OCI-M2 (cell line): ENCODE measurements around the gene CDY2B.
"Not testable (repeated sequence)": the region's sequence is repeated elsewhere in the genome, so short reads cannot be mapped to it uniquely, and the experiment has no call there.

Experiments used
- DNase-seq: peaks from one replicate; lab custom pipeline; 2025; ENCODE audit not compliant: unreplicated experiment; lab: John Stamatoyannopoulos, UW

Gene CDY2B, protein sequence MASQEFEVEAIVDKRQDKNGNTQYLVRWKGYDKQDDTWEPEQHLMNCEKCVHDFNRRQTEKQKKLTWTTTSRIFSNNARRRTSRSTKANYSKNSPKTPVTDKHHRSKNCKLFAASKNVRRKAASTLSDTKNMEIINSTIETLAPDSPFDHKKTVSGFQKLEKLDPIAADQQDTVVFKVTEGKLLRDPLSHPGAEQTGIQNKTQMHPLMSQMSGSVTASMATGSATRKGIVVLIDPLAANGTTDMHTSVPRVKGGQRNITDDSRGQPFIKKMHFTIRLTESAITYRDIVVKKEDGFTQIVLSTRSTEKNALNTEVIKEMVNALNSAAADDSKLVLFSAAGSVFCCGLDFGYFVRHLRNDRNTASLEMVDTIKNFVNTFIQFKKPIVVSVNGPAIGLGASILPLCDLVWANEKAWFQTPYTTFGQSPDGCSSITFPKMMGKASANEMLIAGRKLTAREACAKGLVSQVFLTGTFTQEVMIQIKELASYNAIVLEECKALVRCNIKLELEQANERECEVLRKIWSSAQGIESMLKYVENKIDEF

DNA sequence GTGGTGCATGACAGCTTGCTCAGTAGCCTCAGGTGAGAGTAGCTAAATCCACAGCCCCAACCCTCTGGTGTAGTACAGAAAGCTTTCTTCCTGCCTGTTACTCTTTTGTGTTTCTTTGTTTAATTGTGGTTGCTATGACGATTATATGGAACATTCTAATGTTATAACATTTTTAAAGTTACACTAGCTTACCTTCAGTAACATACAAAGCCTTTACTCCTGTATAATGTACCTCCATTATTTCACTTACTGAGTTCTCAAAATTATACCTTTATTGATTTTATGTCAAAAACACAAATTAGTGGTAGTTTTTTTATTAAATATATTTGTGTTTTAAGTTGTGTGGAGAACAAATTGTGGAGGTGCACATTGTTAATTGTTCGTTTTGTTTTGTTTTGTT, at the start of gene CDY2B:
Gene CDY2B, minus strand, starts transcription at position 101 of the 400 bp plus-strand sequence. CDS start 328 bp downstream, outside the sequence.
- not testable (repeated sequence) for DNase-seq

DNA sequence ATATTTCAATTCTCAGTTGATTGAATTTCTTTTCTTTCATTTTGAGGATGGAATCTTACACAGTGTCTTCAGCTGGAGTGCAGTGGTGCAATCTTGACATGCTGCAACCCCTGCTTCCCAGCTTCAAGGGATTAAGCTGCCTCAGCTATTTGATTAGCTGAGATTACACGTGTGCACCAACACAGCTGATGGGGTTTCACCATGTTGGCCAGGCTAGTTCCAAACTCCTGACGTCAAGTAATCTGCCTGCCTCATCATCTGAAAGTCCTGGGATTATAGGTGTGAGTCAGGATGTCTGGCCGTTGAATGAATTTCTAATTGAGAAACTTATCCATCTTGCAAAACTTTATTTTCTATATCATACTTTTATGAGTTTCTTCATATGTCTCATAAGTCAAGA, 28.0 kb upstream of the CDY2B start:
- DNase-seq = not testable (repeated sequence)

DNA sequence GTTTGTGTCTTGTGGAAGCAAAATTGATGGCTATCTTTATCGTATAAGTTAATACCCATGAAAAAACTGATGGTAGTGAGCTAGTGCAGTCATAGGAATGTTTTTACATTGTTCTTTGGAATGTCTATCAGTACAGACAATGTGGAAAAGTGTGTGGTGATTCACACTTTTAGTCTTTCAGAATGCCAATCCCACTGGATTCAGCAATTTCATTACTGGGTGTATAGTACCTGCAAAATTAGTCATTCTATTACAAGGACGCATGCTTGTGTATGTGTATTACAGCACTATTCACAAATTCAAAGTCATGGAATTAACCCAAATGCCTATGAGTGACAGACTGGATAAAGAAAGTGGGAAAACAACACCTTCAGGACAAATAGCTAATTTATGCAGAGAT, 27.3 kb upstream of the CDY2B start:
- DNase-seq = not testable (repeated sequence)

DNA sequence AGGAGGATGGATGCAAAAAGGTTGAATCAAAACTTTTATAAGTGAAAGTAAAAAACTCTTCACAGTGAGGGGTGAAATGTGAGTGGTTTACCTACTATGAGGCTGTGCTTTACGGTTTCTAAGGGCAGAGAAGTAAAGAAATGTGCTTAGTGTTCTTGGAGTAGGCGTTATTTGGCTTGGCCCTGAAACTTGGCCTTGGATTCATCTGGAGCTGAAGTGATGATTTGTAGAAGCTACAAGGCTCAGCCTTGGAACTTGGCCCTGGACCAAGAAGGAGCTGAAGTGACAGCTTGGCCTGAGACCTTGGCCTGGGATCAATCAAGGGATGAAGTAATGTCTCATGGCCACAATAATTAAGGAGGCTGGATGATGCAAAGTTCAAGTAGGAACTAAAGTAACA, 1.7 kb upstream of the CDY2B start:
- not testable (repeated sequence) for DNase-seq

DNA sequence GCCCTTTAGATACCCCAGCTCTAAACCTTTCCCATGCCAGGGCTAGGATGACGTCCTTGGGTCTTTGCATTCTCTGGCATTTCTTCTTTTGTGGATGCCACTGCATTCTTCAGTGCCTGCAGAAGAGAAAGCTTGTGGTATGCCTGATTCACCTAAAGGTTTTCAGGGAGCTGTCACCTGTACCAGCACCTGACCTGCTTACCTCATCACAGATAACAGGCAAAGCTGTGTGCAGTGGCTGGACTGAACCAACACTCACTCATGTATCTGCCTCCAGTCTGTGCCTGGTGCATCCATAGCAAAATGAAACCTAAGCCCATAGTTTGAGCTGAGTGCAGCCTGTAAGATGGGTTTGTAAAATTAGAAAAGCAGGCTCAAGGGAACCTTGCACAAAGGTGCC, 3.3 kb downstream of the CDY2B start:
- not testable (repeated sequence) for DNase-seq

DNA sequence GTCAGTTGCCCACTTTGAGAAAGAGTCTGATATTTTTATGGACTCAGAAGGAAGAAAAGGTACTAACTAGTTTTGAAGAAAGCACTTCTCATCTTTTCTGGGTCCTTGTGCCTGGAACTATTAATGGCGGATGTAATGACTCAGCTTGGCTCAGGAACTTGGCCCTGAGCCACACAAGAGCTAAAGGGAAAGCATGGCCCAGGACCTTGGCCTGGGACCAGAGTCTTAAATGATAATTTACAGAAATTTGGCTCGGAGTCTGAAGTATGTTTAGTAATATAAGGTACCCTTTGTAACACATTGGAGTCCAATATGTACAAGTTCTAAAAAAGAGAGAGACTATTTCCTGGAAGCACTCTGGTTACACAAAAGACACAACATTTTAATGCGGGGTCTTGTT, 4.6 kb downstream of the CDY2B start:
- DNase-seq = not testable (repeated sequence)

DNA sequence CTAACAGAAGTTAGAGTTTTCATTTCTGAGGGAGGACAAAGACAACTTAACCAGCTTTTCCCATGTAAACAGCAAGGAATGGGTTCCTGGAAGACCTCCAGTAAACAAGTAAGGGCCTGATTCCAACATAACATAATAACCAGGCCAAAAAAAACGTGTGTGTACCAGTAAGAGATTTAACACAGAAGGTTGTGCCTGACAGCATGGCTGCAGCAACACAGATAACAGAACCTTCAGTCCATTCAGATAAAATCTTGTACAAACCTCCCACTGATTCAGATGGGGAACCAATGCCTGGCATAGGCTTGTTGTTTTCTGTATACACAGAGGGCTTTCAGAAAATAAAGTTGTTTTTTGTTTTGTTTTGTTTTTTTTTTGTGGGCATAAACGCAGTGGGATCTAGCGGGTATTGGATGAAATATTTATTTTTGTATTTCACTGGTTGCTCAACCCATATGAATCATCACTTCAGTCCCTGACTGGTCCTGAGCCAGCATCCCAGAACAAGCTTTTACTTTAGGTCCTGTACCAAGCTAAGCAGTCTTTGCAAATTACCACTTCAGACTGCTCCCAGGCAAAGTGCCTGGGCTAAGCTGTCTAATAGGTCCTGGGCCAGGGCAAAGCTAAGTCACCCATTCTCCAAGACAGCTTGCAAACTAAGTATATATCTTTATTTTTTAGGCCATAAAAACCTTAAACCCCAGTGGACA, 8.7 kb downstream of the CDY2B start:
- DNase-seq = not testable (repeated sequence)

DNA sequence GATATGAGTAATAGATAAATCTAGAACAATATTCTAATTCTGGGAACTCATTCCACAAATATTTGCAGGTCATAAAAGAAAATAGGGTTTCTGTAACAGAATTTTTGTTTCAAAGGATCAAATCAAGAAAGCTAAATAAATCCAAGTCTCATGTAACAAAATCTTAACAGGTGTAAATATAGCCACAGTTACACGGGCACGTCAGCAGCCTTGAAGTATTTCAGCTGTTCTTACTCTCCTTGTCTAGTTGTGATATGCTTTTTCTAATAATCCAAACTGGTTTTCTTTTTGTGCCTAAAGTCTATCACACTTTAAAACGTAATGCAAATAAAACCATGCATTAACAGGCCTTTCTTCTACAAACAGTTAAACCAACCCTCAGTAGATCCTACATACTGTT, 9.3 kb downstream of the CDY2B start:
- not testable (repeated sequence) for DNase-seq

DNA sequence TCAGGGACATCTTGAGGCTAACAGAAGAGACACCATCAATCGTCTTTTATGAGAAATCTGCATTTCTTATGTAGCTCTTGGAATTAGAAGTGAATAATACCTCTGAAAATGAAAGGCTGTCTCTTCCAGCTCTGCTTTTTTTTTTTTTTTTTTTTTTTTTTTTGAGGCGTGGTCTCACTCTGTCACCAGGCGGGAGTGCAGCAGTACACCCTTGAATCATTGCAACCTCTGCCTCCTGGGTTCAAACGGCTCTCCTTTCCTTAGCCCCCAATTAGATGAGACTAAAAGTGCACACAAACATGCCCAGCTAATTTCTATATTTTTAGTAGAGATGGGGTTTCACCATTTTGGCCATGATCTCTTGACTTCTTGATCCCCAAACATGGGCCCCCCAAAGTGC, 12.2 kb downstream of the CDY2B start:
- not testable (repeated sequence) for DNase-seq

DNA sequence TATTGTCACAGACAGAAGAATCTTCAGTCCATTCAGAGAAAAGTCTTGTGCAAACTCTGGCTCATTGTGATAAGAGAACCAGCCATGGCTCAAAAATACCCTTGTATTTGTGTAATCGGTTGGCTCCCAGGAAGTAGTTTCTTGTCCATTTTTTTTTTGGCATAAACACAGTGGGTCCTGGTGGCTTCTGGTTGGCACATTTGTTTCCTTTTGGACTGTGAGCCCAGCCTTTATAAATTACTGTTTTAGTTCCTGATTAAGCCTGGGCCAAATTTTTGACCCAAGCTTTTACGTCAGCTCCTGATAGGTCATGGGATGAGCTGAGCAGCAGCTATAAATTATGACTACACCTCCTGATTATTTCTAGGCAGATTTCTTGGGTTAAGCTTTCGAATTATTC, 19.4 kb downstream of the CDY2B start:
- DNase-seq = not testable (repeated sequence)

DNA sequence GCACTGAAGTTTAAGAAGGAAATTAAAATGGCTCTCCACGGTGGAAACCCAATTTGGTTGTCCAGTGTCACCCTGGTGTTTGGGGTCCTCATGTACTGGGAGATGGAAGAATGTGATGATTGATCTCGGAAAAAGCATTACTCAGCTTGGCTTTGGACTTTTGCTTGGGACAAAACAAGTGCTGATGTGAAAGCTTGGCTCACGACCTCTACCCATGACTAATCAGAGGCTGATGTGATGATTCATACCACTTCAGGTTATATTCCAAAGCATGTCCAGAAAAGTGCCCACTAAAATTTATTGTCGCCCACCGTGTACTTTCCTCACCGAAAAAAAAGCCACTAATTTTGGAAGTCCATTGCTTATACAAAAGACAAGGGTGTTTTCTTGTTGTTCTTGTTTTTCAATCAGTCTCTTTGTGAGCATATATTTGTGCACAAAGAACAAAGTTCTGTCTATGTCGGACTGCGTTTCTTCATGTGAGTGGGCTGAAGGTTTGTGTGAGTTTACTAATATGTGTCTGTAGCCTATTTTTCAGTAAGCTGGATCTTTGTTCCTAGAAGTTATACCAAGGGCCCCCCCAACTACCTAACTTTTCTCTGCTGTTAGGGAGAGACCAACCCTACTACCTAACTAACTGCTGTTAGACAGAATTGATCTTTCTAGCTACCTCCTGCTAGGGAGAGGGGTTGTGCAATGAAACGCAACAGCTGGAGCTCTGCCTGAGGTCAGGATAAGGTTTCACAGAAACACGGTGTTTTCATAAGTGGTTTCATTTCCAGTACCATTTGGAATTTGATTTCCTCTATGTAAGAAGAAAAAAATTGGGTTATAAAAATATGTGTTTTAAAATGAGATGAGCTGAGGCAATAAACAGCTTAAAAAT, 22.8 kb downstream of the CDY2B start:
- DNase-seq = not testable (repeated sequence)

DNA sequence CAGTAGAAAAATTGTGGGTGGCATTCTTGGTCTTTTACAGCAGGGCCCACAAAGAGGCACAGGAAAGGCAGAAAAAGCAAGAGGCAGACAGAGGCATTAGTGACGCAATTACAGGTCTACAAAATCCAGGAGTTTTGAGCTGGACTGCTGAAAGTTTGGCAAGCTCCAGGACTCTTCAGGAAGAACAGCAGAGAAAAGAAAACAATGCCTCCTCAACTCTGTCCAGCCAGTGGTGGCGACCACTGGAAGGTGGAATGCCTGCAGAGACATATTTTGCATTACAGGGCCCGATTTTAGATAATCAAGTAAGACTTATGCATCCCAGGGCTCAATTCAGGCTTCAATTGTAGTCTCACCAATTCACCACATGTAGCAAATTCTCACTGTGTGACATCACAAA, 23.5 kb downstream of the CDY2B start:
- DNase-seq = not testable (repeated sequence)

DNA sequence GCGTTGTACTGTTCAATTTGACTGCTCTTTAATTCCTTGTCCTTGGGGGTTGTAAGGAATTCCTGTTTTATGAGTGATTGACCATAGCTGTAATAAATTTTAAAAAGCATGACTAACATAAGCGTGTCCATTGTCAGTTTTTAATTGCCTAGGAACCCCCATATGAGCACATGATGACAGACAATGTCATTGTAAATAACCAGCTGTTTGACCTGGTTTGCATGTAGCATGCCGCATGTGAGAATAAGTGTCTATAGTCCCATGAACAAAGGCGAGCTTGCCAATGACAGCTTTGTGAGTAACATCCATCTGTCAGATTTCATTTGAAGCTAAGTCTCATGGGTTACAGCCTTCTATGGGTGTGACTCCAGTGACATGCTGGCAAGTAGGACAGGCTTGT, 30.9 kb downstream of the CDY2B start:
- not testable (repeated sequence) for DNase-seq

DNA sequence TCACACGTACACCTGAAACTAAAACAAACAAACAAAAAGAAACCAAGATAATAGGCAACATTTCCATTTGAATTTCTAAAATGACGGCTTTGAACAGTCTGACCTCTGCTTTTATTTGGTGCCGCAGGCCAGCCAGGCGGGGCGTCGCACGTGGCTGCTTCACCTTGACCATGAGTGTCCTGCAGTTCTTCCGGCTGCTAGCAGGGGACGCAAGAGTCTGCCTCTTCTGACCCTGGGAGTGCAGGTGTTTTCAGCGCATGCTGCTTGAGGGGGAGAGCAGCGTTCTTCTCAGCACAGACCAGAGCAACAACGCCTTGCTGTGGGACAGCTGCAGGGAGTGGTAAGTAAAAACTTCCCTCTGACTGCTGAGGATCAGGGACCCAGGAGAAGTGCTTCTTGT, 47.9 kb downstream of the CDY2B start:
- not testable (repeated sequence) for DNase-seq
